Ishikawa (cell line): ENCODE measurements around the gene MIS12.

Experiments used
- FOXM1 ChIP-seq: IDR thresholded peaks from 2 replicates; pipeline ENCODE4 v1.6.1; 2012; ENCODE audit warnings: low read depth, borderline replicate concordance
- MAX ChIP-seq: IDR thresholded peaks from 2 replicates; pipeline ENCODE4 v1.6.1; 2012
- REST ChIP-seq: IDR thresholded peaks from 2 replicates; pipeline ENCODE4 v1.6.1; 2012; ENCODE audit warnings: low read depth, mild to moderate bottlenecking
- TAF1 ChIP-seq: IDR thresholded peaks from 2 replicates; pipeline ENCODE4 v1.6.1; 2012; ENCODE audit warnings: low read depth, mild to moderate bottlenecking
- YY1 ChIP-seq: IDR thresholded peaks from 2 replicates; pipeline ENCODE4 v1.6.1; 2012; ENCODE audit warnings: low read depth

- TF ChIP-seq YY1, result no peak
- no peak for TF ChIP-seq REST
- TF ChIP-seq TAF1, result no peak
- no peak for TF ChIP-seq FOXM1
- TF ChIP-seq MAX, result no peak
These were observed 19.9 kb downstream of the MIS12 start for GRCh38 chr17:5506307-5506706.
